Tibial artery (tissue), 4 donors: Measurements from ENCODE around the gene OR9G1.
"Not testable (repeated sequence)": the region's sequence is repeated elsewhere in the genome, so short reads cannot be mapped to it uniquely, and the experiment has no call there.

Experiments
- DNase-seq, 2 donors: peaks; one replicate each; pipeline ENCODE4 v3.0.0-alpha.2; 2019
- H3K27ac ChIP-seq, 2 donors: fragments of 200-600 bp; sonication (generic) in 1 of 2; 1 replicate in 1 of 2; 2 replicates in 1 of 2; pipeline ENCODE4 v1.5.1; 2018 to 2019; ENCODE audit warnings: mild to moderate bottlenecking in 1 of 2
- H3K27me3 ChIP-seq, 2 donors: fragments of 200-600 bp; sonication (generic) in 1 of 2; one replicate each; pipeline versions ENCODE4 v1.5.1 to v1.6.0; 2016 to 2019
- H3K36me3 ChIP-seq, 3 donors: fragments of 200-600 bp; sonication (generic) in 2 of 3; one replicate each; pipeline ENCODE4 v1.5.1; 2016 to 2019; ENCODE audit warnings: mild to moderate bottlenecking in 2 of 3
- H3K4me1 ChIP-seq, 4 donors: fragments of 200-600 bp; sonication (generic) in 2 of 4; 1 replicate in 3 of 4; 2 replicates in 1 of 4; pipeline ENCODE4 v1.5.1; 2016 to 2019
- H3K4me3 ChIP-seq, 2 donors: fragments of 200-600 bp; sonication (generic) in 1 of 2; 1 replicate in 1 of 2; 2 replicates in 1 of 2; pipeline ENCODE4 v1.5.1; 2018 to 2019; ENCODE audit warnings: mild to moderate bottlenecking in 2 of 2
- H3K9me3 ChIP-seq, 3 donors: fragments of 200-600 bp; sonication (generic) in 1 of 3; one replicate each; pipeline ENCODE4 v1.5.1; 2016 to 2019
- CTCF ChIP-seq, 2 experiments: fragments of 200-600 bp in 1 of 2; fragments of 450-650 bp in 1 of 2; IDR thresholded peaks; one replicate each; pipeline ENCODE4 v1.5.1; 2017 to 2019; ENCODE audit warnings: antibody characterized with exemption in 2 of 2, mild to moderate bottlenecking in 1 of 2, moderate library complexity in 1 of 2
- intact Hi-C: fragments of 100-400 bp; cut with DNase I; formaldehyde crosslinking; loops from one replicate; pipeline ENCODE4 v1.15.0; 2023; ENCODE audit warnings: low total_unique reads

OR9G1 gene, protein sequence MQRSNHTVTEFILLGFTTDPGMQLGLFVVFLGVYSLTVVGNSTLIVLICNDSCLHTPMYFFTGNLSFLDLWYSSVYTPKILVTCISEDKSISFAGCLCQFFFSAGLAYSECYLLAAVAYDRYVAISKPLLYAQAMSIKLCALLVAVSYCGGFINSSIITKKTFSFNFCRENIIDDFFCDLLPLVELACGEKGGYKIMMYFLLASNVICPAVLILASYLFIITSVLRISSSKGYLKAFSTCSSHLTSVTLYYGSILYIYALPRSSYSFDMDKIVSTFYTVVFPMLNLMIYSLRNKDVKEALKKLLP

DNA sequence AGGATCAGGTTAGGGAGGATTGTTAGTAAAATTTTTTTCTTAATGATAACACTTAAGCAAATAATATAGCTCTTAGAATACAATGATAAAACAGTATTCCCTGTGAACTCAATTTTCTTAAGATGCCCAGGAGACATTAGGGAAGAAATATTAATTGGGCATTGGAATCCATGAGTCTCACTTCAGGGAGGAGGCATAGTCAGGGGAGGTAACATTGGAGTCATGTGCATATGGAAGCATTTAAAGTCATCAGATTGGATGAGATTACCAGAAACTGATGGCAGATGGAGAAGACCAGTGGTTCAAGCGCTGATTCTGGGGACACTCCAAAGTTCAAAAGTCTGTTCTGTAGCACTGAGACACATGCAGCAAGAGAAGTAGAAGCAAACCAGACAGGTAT, at the start of gene OR9G1:
Gene OR9G1, plus strand, starts transcription at position 301 of the 400 bp plus-strand sequence. CDS start 1,293 bp downstream, outside the sequence.
- intact Hi-C loops = no loop called here
- DNase-seq = no peak
- Histone ChIP-seq H3K4me1 (no peaks in the 10 kb centered on the region), H3K36me3 (no peaks in the 10 kb centered on the region), H3K27ac (no peak within 1 kb of the TSS), H3K27me3 (no peaks in the 10 kb centered on the region), H3K4me3 (no peak within 1 kb of the TSS), H3K9me3 (no peaks in the 10 kb centered on the region)
- no peak for TF ChIP-seq CTCF (IDR thresholded peaks at IDR 0.05)

DNA sequence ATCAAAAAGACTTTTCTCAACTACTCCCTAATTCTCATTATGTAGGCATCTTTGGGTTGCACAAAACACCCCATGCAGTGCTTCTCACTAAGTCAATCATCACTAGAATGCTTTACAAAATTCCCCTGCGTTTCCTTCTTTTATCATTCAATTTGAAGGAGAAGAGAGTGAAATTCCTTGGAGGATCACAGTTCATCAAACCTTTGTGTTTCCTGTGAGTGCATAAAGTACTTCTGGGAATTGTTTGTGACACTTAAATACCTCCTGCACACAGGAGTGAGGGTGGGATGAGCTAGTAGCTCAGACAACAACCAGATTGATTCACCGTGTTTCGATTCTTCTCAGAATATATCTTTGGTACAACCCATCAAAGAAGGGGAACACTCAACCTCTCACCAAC, 39.1 kb upstream of the OR9G1 start:
- DNase-seq = no peak
- Histone ChIP-seq H3K9me3 (no peaks in the 10 kb centered on the region), H3K4me1 (no peaks in the 10 kb centered on the region), H3K4me3 (no peak overlapping the region), H3K27me3 (no peaks in the 10 kb centered on the region), H3K36me3 (no peaks in the 10 kb centered on the region), H3K27ac (no peak overlapping the region)
- intact Hi-C loops = no loop called here
- TF ChIP-seq CTCF (IDR thresholded peaks at IDR 0.05) = no peak

- no peaks in the 10 kb centered on the region for H3K4me1 ChIP-seq
- H3K27me3 ChIP-seq = no peaks in the 10 kb centered on the region
- no peak within 1 kb of the TSS for H3K4me3 ChIP-seq
- DNase-seq = no peak
- no peak for TF ChIP-seq CTCF (IDR thresholded peaks at IDR 0.05)
- H3K36me3 ChIP-seq = no peaks in the 10 kb centered on the region
- H3K27ac ChIP-seq = no peak within 1 kb of the TSS
- intact Hi-C loops = no loop called here
- H3K9me3 ChIP-seq = no peaks in the 10 kb centered on the region
Measured at GRCh38 chr11:56663386-56663785, 35.5 kb upstream of the OR9G1 start, which contains the start of gene OR5AR1. Gene OR5AR1 (plus strand): TSS chr11:56663686. CDS start chr11:56663686, 0 bp downstream.

GRCh38 chr11:56670984-56671383, 27.9 kb upstream of the OR9G1 start:
- H3K9me3 ChIP-seq = no peaks in the 10 kb centered on the region
- no peak for DNase-seq
- H3K4me1 ChIP-seq = no peaks in the 10 kb centered on the region
- intact Hi-C loops = no loop called here
- no peak overlapping the region for H3K4me3 ChIP-seq
- H3K36me3 ChIP-seq = no peaks in the 10 kb centered on the region
- no peak overlapping the region for H3K27ac ChIP-seq
- H3K27me3 ChIP-seq = no peaks in the 10 kb centered on the region
- no peak for TF ChIP-seq CTCF (IDR thresholded peaks at IDR 0.05)

DNA sequence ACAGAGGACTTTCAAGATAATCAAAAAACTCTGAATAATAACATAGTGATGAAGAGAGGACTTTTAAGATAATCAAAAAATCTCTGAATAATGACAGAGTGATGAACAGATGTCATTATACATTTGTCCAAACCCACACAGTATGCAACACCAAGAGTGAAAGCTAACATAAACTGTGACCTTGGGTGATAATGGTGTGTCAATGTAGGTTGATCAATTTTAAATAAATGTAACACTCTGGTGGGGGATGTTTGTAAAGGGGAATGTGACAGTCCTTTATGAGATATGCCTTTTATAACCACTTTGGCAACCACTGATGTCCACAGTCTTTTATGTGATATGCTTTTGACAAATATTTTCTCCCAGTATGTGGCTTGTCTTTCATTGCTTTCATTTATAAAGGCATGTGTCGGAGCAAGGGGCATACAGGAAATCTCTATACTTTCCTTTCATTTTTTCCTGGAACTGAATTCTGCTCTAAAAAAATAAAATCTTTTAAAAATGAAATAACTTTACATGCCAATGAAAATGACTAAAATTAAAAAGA, 10.3 kb upstream of the OR9G1 start:
- Histone ChIP-seq H3K27ac (no peak overlapping the region), H3K4me1 (no peaks in the 10 kb centered on the region), H3K27me3 (no peaks in the 10 kb centered on the region), H3K36me3 (no peaks in the 10 kb centered on the region), H3K4me3 (no peak overlapping the region), H3K9me3 (no peaks in the 10 kb centered on the region)
- intact Hi-C loops = no loop called here
- DNase-seq = no peak
- no peak for TF ChIP-seq CTCF (IDR thresholded peaks at IDR 0.05)

DNA sequence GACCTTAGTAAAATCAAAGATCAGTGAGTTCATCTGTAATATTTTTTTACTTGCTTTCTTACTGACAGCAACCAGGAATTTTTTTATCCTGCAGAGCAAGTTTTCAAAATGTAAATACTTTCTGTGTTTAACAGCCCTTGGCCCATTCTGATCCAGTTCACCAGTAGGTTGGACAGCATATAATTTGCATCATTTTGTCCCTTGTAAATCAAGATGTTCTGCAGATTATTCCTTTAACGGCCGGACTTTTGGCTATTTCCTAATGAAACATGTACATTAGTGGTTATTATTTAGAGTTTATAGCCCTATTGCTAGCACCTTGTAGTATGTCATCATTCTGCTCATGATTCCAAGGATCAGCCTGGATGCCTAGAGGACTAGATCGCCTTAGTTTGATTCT, 7.7 kb upstream of the OR9G1 start:
- H3K27me3 ChIP-seq, DNase-seq, intact Hi-C loops, H3K4me1 ChIP-seq, H3K36me3 ChIP-seq, H3K9me3 ChIP-seq, H3K27ac ChIP-seq, H3K4me3 ChIP-seq: not testable (repeated sequence)
